Testis (tissue), 2 donors: ENCODE measurements around the gene TBATA.

Experiments used
- POLR2A ChIP-seq: fragments of 450-650 bp; IDR thresholded peaks from one replicate; pipeline ENCODE4 v1.6.1; 2017; ENCODE audit warnings: antibody characterized with exemption, mild to moderate bottlenecking, moderate library complexity
- TF ChIP-seq, protein P1 (sequence below), 3 experiments: fragments of 450-650 bp in 2 of 3; fragments of 200-600 bp in 1 of 3; sonication (generic) in 1 of 3; IDR thresholded peaks; one replicate each; pipeline ENCODE4 v1.5.1; 2016 to 2019; ENCODE audit warnings: antibody characterized with exemption in 3 of 3, mild to moderate bottlenecking in 2 of 3, moderate library complexity in 1 of 3

DNA sequence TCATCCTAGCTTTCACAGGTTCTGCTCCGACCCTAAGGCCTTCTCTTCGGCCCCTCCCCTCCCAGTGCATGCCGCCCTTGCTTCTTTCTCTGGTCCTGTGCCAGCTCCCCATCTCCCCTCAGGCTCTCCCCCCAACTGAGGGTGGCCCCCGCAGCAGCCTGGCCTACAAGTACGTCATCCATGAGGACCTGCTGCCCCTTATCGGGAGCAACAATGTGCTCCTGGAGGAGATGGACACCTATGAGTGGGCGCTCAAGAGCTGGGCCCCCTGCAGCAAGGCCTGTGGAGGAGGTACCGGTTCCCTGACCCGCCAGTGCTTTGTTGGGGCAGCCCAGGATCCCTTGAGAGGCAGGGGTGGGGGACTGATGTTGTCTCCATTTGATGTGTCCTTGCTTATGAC, 33.8 kb downstream of the TBATA start:
- no peak for TF ChIP-seq POLR2A
- TF ChIP-seq, protein P1, sequence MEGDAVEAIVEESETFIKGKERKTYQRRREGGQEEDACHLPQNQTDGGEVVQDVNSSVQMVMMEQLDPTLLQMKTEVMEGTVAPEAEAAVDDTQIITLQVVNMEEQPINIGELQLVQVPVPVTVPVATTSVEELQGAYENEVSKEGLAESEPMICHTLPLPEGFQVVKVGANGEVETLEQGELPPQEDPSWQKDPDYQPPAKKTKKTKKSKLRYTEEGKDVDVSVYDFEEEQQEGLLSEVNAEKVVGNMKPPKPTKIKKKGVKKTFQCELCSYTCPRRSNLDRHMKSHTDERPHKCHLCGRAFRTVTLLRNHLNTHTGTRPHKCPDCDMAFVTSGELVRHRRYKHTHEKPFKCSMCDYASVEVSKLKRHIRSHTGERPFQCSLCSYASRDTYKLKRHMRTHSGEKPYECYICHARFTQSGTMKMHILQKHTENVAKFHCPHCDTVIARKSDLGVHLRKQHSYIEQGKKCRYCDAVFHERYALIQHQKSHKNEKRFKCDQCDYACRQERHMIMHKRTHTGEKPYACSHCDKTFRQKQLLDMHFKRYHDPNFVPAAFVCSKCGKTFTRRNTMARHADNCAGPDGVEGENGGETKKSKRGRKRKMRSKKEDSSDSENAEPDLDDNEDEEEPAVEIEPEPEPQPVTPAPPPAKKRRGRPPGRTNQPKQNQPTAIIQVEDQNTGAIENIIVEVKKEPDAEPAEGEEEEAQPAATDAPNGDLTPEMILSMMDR (IDR thresholded peaks at IDR 0.05) = no peak
